GM18858 (cell line): Measurements from ENCODE around the gene TARBP1.
"Not testable (repeated sequence)": the region's sequence is repeated elsewhere in the genome, so short reads cannot be mapped to it uniquely, and the experiment has no call there.

Source experiments
- ATAC-seq: cut with Tn5 transposase; IDR thresholded peaks from one replicate; pipeline ENCODE4 v1.9.1; 2021; ENCODE audit not compliant: unreplicated experiment

The TARBP1 gene, protein sequence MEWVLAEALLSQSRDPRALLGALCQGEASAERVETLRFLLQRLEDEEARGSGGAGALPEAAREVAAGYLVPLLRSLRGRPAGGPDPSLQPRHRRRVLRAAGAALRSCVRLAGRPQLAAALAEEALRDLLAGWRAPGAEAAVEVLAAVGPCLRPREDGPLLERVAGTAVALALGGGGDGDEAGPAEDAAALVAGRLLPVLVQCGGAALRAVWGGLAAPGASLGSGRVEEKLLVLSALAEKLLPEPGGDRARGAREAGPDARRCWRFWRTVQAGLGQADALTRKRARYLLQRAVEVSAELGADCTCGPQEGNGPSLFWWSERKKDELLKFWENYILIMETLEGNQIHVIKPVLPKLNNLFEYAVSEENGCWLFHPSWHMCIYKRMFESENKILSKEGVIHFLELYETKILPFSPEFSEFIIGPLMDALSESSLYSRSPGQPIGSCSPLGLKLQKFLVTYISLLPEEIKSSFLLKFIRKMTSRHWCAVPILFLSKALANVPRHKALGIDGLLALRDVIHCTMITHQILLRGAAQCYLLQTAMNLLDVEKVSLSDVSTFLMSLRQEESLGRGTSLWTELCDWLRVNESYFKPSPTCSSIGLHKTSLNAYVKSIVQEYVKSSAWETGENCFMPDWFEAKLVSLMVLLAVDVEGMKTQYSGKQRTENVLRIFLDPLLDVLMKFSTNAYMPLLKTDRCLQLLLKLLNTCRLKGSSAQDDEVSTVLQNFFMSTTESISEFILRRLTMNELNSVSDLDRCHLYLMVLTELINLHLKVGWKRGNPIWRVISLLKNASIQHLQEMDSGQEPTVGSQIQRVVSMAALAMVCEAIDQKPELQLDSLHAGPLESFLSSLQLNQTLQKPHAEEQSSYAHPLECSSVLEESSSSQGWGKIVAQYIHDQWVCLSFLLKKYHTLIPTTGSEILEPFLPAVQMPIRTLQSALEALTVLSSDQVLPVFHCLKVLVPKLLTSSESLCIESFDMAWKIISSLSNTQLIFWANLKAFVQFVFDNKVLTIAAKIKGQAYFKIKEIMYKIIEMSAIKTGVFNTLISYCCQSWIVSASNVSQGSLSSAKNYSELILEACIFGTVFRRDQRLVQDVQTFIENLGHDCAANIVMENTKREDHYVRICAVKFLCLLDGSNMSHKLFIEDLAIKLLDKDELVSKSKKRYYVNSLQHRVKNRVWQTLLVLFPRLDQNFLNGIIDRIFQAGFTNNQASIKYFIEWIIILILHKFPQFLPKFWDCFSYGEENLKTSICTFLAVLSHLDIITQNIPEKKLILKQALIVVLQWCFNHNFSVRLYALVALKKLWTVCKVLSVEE (N-terminal part only)

GRCh38 chr1:234478481-234479309 is at the start of gene TARBP1:
TSS of gene TARBP1 (minus strand) at chr1:234479179. CDS start at chr1:234479103, 76 bp downstream.
- peak; percentile 58 for ATAC-seq

DNA sequence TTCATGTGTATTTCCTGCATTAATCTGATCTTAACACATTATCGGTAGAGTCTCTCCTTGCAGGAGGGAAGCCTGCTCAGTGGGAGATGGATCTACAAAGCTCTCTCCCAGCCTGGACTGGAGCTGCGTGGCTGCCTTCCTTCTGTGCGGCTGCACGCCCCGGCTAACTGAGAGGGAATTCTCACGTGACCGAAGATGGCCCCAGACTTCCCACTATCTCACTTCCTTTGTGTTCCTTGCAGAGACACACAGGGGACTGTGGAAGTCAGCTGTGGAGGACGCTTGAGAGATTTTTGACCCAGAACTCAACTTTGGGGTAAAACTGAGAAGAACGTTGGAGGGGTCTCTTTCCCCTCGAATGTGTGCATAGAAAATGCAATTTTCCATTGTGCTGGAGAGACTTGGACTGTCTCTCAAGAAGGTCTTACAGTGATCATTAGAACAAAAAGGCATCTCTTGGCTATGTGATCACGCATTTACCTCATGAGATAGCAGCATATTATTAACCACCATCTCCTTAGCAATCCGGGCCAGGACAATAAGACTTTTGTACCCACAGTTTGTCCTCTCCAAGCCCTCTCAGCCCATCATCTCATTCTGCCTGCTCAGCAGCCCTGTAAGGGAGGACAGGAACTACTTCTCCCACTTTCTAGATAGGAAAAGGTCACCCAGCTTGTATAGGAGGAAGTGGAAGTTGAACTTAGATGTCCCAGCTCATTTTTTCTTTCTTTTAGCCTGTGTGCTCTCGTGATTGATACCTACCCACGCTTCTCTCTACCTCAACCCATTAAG is 49.3 kb upstream of the TARBP1 start:
- ATAC-seq = no peak

GRCh38 chr1:234527346-234527745 is 48.4 kb upstream of the TARBP1 start:
- ATAC-seq = no peak

DNA sequence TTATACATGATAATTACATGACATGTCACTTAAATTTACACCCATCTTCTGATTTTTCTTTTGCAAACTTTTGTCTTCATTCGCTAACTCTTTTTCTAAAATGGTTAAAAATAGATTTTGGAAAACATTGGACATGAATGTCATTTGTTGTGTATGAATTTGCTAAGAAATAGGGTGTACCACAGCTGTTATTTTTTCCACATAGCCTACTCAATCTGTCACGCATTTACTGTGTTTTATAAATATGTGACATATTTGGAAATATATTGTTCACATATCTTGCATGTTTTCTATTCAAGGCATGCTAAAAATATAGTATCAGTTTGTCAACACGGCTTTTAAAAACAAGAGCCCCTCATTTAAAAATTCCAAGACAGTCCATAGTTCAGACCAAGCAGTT is 47.9 kb upstream of the TARBP1 start:
- ATAC-seq = no peak

- no peak for ATAC-seq
Measured at GRCh38 chr1:234525099-234525799, 46.3 kb upstream of the TARBP1 start.

- no peak for ATAC-seq
Measured at GRCh38 chr1:234521836-234522235, 42.9 kb upstream of the TARBP1 start.

DNA sequence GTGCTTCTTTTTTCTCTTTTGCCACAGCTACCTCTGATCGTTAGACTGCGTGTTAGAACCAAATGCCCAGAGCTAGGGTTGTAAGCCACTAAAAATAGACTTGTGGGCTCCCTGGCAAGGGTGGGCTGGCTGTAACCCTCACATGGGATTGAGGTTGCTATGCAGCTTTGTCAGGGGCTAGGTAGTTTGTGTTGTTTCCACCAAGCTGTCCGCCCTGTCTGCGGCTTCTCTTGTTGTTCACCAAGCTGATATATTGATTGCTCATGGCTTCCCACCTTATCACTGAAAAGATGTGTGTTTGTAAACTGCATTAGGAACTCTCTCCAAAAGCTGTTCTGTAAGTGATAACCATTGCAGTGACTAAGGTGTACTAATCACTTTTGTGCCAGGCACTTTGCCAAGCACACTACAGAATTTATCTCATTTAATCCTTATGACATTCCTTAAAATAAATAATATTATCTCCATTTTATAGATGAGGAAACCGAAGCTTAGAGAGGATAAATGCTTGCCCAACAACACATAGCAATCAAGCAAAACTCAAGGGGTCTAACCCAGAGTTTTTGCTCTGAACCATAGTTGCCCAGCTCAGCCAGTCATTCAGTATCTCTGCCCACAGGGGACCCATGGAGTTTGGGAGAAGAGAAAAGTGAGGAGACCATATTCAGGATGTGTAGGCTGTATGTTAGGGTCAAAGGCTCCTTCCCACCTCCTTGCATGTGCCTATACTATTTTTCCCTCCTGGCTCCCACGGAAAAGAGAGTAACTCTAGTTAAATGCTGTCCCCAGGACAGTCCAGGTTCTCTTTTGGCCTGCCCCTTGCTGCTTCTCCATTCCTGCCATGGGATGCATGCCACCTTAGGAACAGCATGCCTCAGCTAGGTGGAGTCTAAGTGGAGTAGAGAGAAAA is 42.2 kb upstream of the TARBP1 start:
- no peak for ATAC-seq

GRCh38 chr1:234519506-234519905 is 40.5 kb upstream of the TARBP1 start:
- no peak for ATAC-seq

GRCh38 chr1:234518876-234519275 is 39.9 kb upstream of the TARBP1 start:
- ATAC-seq = no peak

- not testable (repeated sequence) for ATAC-seq
Measured at GRCh38 chr1:234518086-234518485, 39.1 kb upstream of the TARBP1 start.

DNA sequence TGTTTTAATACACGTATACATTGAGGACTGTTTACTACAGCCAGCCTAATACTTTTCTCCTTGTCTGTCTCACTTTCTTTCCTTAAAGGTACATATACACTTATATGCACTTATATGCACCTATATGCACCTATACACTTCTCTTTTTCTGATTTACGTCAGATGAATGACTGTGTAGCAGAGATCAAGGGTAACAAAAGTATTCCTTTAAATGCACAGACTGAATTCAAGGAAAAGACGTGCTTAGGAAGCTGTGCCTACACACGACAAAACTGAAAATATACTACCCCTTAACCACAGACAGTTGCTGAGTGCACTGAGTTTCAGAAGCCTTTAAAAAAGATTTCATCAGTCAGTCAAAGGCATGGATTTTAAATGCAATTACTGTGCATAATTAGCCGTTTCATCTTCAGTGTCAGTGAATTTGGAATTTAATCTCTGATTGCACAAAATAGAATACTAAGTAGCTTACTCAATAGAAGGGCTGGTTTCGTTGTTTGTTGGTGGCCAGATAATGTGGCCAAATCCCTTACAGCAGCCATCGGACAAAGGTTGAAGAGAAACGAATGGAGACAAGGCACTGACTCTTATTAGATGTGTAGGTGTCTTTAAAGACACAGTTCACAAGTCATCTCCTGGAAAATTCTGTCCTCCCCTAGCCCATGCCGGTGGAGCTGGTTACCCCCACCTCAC is 38.3 kb upstream of the TARBP1 start:
- no peak for ATAC-seq

GRCh38 chr1:234515821-234516241 is 36.9 kb upstream of the TARBP1 start:
- ATAC-seq = no peak

DNA sequence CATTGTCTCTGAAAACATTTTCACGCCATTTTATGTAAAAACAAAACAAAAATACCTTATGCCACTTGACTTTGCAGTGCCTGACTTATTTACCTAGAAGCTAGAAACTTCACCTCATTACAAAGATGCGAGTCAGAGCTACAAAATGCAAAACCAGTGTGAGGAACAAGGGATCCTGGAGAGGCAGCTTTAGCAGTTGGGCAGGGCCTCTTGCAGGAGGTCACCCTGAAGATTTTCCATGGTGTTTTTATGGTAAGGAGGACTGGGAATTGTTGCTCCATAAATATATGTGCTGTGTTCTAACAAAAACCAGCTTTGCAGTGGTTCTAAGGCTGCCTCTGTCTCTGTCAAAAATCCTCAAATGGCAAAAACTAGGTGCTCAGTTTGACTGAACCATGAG is 36.4 kb upstream of the TARBP1 start:
- ATAC-seq = no peak

DNA sequence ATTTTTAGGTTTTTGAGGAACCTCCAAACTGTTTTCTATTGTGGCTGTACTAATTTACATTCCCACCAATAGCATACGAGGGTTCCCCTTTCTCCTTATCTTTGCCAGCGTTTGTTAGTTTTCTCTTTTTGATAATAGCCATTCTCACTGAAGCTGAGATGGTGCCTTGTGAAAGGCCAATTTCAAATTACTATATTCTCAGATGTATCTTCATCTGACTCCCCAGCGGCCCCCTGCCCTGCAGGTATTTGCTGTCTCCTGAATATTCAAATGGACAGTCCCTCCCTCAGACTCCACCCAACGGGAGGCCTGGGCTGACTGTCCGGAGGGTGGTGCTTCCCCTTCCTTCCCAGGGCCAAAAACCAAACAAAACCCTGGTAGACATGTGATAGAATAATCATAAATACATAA is 33.5 kb upstream of the TARBP1 start:
- ATAC-seq = no peak

DNA sequence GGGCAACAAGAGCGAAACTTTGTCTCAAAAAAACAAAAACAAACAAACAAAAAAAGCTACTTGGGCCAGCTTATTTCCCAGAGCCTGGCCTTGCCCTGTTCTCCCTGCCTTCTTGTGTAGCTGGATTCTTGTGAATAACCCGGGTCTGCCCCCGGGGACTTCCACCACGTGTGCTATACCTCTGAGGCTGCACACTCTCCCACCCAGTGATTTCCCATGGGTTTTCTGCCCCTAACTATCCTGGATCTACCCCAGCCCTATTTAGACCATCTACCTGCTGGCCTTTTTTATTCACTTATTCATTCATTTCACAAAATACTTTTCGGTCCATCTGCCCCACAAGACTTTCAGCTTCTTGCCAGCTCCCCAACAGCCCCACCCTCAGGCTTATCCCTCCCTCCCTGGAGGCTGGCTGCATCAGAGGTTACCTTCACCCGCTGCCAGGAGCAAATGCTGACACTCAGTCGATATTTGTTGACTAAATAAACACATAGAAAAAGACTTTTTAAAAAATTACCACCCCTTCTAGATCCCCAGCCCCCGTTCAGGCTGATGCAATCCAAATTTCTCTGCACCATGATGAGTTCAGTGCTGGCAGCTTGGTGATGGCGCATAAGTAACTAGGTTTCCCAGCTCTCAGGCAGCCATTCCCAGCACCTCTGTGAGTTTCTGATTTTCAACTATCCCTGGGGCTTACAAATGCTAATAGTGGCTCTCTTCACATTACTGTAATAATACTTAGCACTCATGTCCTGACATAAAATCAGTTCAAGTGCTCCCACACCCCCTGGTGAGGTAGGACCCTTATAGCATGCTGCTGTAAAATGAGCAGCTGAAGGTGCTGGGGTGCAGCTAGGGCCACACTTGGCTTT is 30.7 kb upstream of the TARBP1 start:
- ATAC-seq = no peak
